K562 (cell line): ENCODE results near the gene TAF3. TPM values are rescaled to one million over a fixed set of nuclear protein-coding genes. Genes with fewer than 3 reads are reported as not detected.

Source experiments
- ATAC-seq: fragments of 200-7000 bp; cut with Tn5 transposase; 3 replicates; pipeline ENCODE4 v1.9.1; 2020; ENCODE audit warnings: moderate library complexity
- BruUV-seq: library from RNA; stranded (reverse); fragments of 400-500 nt; replicated peaks from 2 replicates; lab custom pipeline; 2021; lab: Mats Ljungman, UMichigan
- CTCF ChIA-PET: fragments of 300-600 bp; formaldehyde crosslinking; extraction: SDS; loops from one replicate; lab custom pipeline; 2021; ENCODE audit warnings: low intra/inter-chr PET ratio; lab: Yijun Ruan, JAX
- POLR2A ChIA-PET: fragments of 300-600, 350-650 bp; sonication (Branson Sonifier 250); formaldehyde crosslinking; extraction: SDS; loops from one replicate; lab custom pipeline; 2021; ENCODE audit warnings: antibody characterized with exemption, inconsistent platforms; lab: Yijun Ruan, JAX
- DNase-seq, 4 experiments: peaks; one replicate each; pipeline versions ENCODE4 v3.0.0 to v3.0.0-alpha.2; 2011 to 2018; ENCODE audit warnings: low spot score in 3 of 4, mixed read lengths in 3 of 4; ENCODE audit errors: extremely low read depth in 1 of 4
- FAIRE-seq: peaks from 2 replicates; lab custom pipeline; 2011; peaks lifted over from hg19 to GRCh38; lab: Jason Lieb, UNC
- H2AFZ ChIP-seq: 2 replicates; pipeline ENCODE4 v1.6.0; 2011; ENCODE audit warnings: low read depth, low read length, control low read depth, inconsistent platforms
- H3K27ac ChIP-seq: fragments of 200-600 bp; 3 replicates; pipeline ENCODE4 v1.8.0; 2011; ENCODE audit warnings: low read depth, mild to moderate bottlenecking, control low read depth, inconsistent platforms, low read length, moderate library complexity, mixed read lengths; ENCODE audit errors: extremely low read depth
- H3K27me3 ChIP-seq, 2 experiments: fragments of 300-600 bp in 1 of 2; 2 replicates in 1 of 2; 3 replicates in 1 of 2; pipeline versions ENCODE4 v1.6.0 to v1.8.0; 2011; ENCODE audit warnings: inconsistent platforms in 2 of 2, low read length in 2 of 2, mild to moderate bottlenecking in 1 of 2, mixed read lengths in 1 of 2, moderate library complexity in 1 of 2; ENCODE audit not compliant: control insufficient read depth in 2 of 2, insufficient read depth in 2 of 2
- H3K36me3 ChIP-seq: fragments of 300-600 bp; 3 replicates; pipeline ENCODE4 v1.8.0; 2011; ENCODE audit warnings: mild to moderate bottlenecking, low read length, inconsistent platforms; ENCODE audit not compliant: control insufficient read depth, insufficient read depth
- H3K4me1 ChIP-seq, 2 experiments: fragments of 200-600 bp in 1 of 2; replicated peaks in 1 of 2; 2 replicates in 1 of 2; 3 replicates in 1 of 2; pipeline versions ENCODE4 v1.5.1 to v1.8.0; 2011; ENCODE audit warnings: inconsistent platforms in 2 of 2, low read length in 2 of 2, mild to moderate bottlenecking in 1 of 2, mixed read lengths in 1 of 2, moderate library complexity in 1 of 2; ENCODE audit not compliant: control insufficient read depth in 2 of 2, insufficient read depth in 2 of 2
- H3K4me2 ChIP-seq: 2 replicates; pipeline ENCODE4 v1.6.1; 2011; ENCODE audit warnings: low read length, control low read depth, inconsistent platforms, mixed read lengths; ENCODE audit not compliant: insufficient read depth
- H3K4me3 ChIP-seq: fragments of 200-600 bp; sonication (generic), shearing (Covaris generic); 2 replicates; pipeline ENCODE4 v1.5.1; 2016; ENCODE audit warnings: control low read depth, inconsistent platforms
- H3K79me2 ChIP-seq: fragments of 200-600 bp; 3 replicates; pipeline ENCODE4 v1.8.0; 2011; ENCODE audit warnings: low read length, inconsistent platforms; ENCODE audit not compliant: control insufficient read depth, insufficient read depth
- H3K9ac ChIP-seq, 2 experiments: 2 replicates each; pipeline versions ENCODE4 v1.6.0 to v1.6.1; 2011; ENCODE audit warnings: low read depth in 2 of 2, low read length in 2 of 2, control low read depth in 1 of 2, inconsistent platforms in 1 of 2, mild to moderate bottlenecking in 1 of 2, mixed read lengths in 1 of 2; ENCODE audit not compliant: insufficient read depth in 1 of 2
- H3K9me1 ChIP-seq: one replicate; pipeline ENCODE4 v1.6.0; 2011; ENCODE audit warnings: inconsistent platforms, mild to moderate bottlenecking, low read length, moderate library complexity; ENCODE audit not compliant: control insufficient read depth, insufficient read depth
- H3K9me3 ChIP-seq: replicated peaks from 2 replicates; pipeline ENCODE4 v1.5.1; 2011; ENCODE audit warnings: low read depth, low read length, inconsistent platforms; ENCODE audit not compliant: control insufficient read depth, insufficient read depth
- H4K20me1 ChIP-seq: replicated peaks from 2 replicates; pipeline ENCODE4 v1.6.1; 2011; ENCODE audit warnings: low read length, inconsistent platforms, mixed read lengths; ENCODE audit not compliant: control insufficient read depth, insufficient read depth
- CBFA2T2 ChIP-seq: fragments of 450-650 bp; conservative IDR thresholded peaks from 2 replicates; pipeline ENCODE4 v1.6.1; 2017; ENCODE audit warnings: mild to moderate bottlenecking
- DPF2 ChIP-seq: fragments of 450-650 bp; IDR thresholded peaks from 2 replicates; pipeline ENCODE4 v1.6.1; 2016
- FOXK2 ChIP-seq, 2 experiments: fragments of 450-650 bp; IDR thresholded peaks in 1 of 2; conservative IDR thresholded peaks in 1 of 2; 2 replicates each; pipeline ENCODE4 v1.6.1; 2016; ENCODE audit warnings: low read depth in 2 of 2, mild to moderate bottlenecking in 1 of 2
- GATA2 ChIP-seq: sonication (generic); formaldehyde crosslinking; IDR thresholded peaks from 2 replicates; pipeline ENCODE4 v1.4.0; 2020; ENCODE audit warnings: mild to moderate bottlenecking, missing genetic modification reagents
- HNRNPK ChIP-seq: fragments of 200-400 bp; formaldehyde crosslinking; IDR thresholded peaks from one replicate; pipeline ENCODE4 v1.6.1; 2018; ENCODE audit warnings: mild to moderate bottlenecking, low read depth, low read length; ENCODE audit not compliant: poor library complexity, severe bottlenecking
- JUND ChIP-seq, 2 experiments: IDR thresholded peaks; 2 replicates in 1 of 2; 3 replicates in 1 of 2; pipeline ENCODE4 v1.6.1; 2011; ENCODE audit warnings: borderline replicate concordance in 2 of 2, low read depth in 2 of 2, low read length in 2 of 2, improper control_type of control experiment in 1 of 2, missing biosample characterization in 1 of 2, missing genetic modification characterization in 1 of 2, missing genetic modification reagents in 1 of 2
- KDM5B ChIP-seq: fragments of 200-600 bp; sonication (generic); IDR thresholded peaks from 2 replicates; pipeline ENCODE4 v1.6.1; 2012; ENCODE audit warnings: low read depth, mild to moderate bottlenecking, moderate library complexity, low read length, control low read depth, inconsistent platforms; ENCODE audit not compliant: insufficient replicate concordance
- NFRKB ChIP-seq: fragments of 450-650 bp; IDR thresholded peaks from 2 replicates; pipeline ENCODE4 v1.6.1; 2016; ENCODE audit warnings: low read depth
- NRF1 ChIP-seq, 2 experiments: fragments of 450-650 bp; IDR thresholded peaks in 1 of 2; conservative IDR thresholded peaks in 1 of 2; 2 replicates each; pipeline ENCODE4 v1.6.1; 2014; ENCODE audit warnings: mild to moderate bottlenecking in 2 of 2
- PHF8 ChIP-seq: fragments of 200-600 bp; sonication (generic); IDR thresholded peaks from 2 replicates; pipeline ENCODE4 v1.6.1; 2012; ENCODE audit warnings: mixed run types, mild to moderate bottlenecking, inconsistent platforms, low read length, moderate library complexity, borderline replicate concordance
- RUNX1 ChIP-seq: sonication (generic); IDR thresholded peaks from 2 replicates; pipeline ENCODE4 v1.6.1; 2016; ENCODE audit warnings: antibody characterized with exemption, low read depth
- SMAD4 ChIP-seq: fragments of 250-450 bp; sonication (Bioruptor Pico); conservative IDR thresholded peaks from 2 replicates; pipeline ENCODE4 v1.8.0; 2021; ENCODE audit warnings: inconsistent platforms, mild to moderate bottlenecking, moderate library complexity
- TCF3 ChIP-seq: sonication (generic); formaldehyde crosslinking; IDR thresholded peaks from 2 replicates; pipeline ENCODE4 v1.4.0; 2020; ENCODE audit warnings: mild to moderate bottlenecking, missing genetic modification reagents
- TGIF2 ChIP-seq: sonication (generic); formaldehyde crosslinking; IDR thresholded peaks from 2 replicates; pipeline ENCODE4 v1.8.1; 2022; ENCODE audit warnings: mild to moderate bottlenecking, missing genetic modification reagents, moderate library complexity
- YY1 ChIP-seq, 3 experiments: IDR thresholded peaks; 2 replicates each; pipeline ENCODE4 v1.6.1; 2011; ENCODE audit warnings: low read length in 2 of 3, mild to moderate bottlenecking in 2 of 3, moderate library complexity in 2 of 3, borderline replicate concordance in 1 of 3, control low read depth in 1 of 3, low read depth in 1 of 3; ENCODE audit not compliant: insufficient read depth in 3 of 3, insufficient replicate concordance in 2 of 3, control insufficient read depth in 1 of 3, insufficient read length in 1 of 3; ENCODE audit errors: extremely low read depth in 1 of 3
- ZC3H4 ChIP-seq: sonication (generic); formaldehyde crosslinking; IDR thresholded peaks from 2 replicates; pipeline ENCODE4 v1.9.0; 2021; ENCODE audit warnings: missing genetic modification reagents, borderline replicate concordance
- ZNF311 ChIP-seq: fragments of 250-450 bp; sonication (Bioruptor Pico); IDR thresholded peaks from 2 replicates; pipeline ENCODE4 v1.4.0; 2020; ENCODE audit warnings: mild to moderate bottlenecking, moderate library complexity
- WGBS: fragments of 100-300 bp; shearing (Covaris generic); methylation state at CpG from one replicate; pipeline ENCODE4 v1.1.6; 2016; ENCODE audit warnings: low coverage, mixed read lengths; ENCODE audit not compliant: insufficient coverage; ENCODE audit errors: missing lambda C conversion rate; 5-methylcytosine and 5-hydroxymethylcytosine counted together
- in situ Hi-C: fragments of 300-500 bp; cut with MboI; formaldehyde crosslinking; loops from 4 replicates; pipeline ENCODE4 v1.15.0; 2018; ENCODE audit warnings: inconsistent platforms, mixed read lengths
- intact Hi-C: fragments of 100-400 bp; cut with micrococcal nuclease; formaldehyde crosslinking; loops from 2 replicates; pipeline ENCODE4 v1.14.2; 2022
- polyA plus RNA-seq, 8 experiments: library from polyadenylated mRNA; depleted of rRNA in 4 of 8; stranded (reverse) in 5 of 8; unstranded in 3 of 8; fragments of >200 nt; fragmentation: Nextera tagmentation in 2 of 8; fragmentation: Illumina TruSeq in 1 of 8; extraction: Ambion mirVana in 2 of 8; extraction: Trizol in 1 of 8; gene quantifications; 2 replicates each; pipeline versions ENCODE4 v1.2.1 to v1.2.3, GENCODE V29; 2011 to 2014; ENCODE audit warnings: inconsistent platforms in 1 of 8, missing spikeins in 1 of 8
- total RNA-seq, 7 experiments: library from RNA; depleted of rRNA in 6 of 7; stranded (reverse); fragments of >200 nt in 6 of 7; fragmentation: Illumina TruSeq in 2 of 7; extraction: Trizol in 2 of 7; gene quantifications; 2 replicates each; pipeline versions ENCODE4 v1.2.1 to v1.2.3, GENCODE V29; 2011 to 2021; ENCODE audit warnings: low replicate concordance in 1 of 7
- TF ChIP-seq, protein P1 (sequence below): sonication (generic); formaldehyde crosslinking; IDR thresholded peaks from 2 replicates; pipeline ENCODE4 v1.8.1; 2023; ENCODE audit warnings: mild to moderate bottlenecking, missing genetic modification reagents

TAF3 gene
- total and polyA plus RNA-seq, 9 of the 15 experiments (the other 6 are each of a cell fraction or from before 2014, with no cell fraction given) = 1.5 to 9.9 (median 4.1) TPM

DNA sequence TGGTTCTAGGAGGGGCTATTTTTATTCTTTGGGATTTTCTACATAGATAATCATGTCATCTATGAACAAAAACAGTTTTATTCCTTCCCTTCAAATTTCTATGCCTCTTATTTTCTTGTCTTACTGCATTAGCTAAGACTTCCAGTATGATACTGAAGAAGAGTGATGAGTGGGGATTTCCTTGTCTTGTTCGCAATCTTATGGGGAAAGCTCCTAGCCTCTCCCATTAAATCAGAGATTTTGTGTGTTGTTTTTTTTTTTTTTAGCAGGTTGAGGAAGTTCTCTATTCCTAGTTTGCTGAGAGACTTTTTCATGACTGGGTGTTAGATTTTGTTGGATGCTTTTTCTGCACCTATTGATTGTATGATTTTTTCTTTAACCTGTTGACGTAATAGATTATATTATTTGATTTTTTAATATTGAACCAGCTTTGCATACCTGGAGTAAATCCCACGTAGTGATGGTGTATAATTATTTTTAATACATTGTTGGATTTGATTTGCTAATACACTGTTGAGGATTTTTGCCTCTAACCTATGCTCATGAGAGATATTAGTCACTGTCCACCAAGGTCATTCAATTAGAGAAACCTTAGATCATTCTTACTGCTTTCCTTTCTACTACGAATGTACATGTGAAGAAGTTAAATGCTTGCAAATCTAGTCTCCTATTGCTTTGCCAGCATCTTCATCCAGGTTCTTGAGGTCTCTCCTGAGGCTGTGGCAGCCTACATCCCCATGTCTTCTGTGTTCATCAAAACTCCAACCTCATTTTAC is 23.9 kb upstream of the TAF3 start (continued):
- TF ChIP-seq YY1 (IDR thresholded peaks at IDR 0.05; ENCODE audit: borderline replicate concordance in 1 of 3, control insufficient read depth in 1 of 3, extremely low read depth in 1 of 3, insufficient read depth in 3 of 3, insufficient read length in 1 of 3, insufficient replicate concordance in 2 of 3, low read depth in 1 of 3, low read length in 2 of 3) (no peak), KDM5B (no peak), RUNX1 (no peak), NFRKB (no peak), ZNF311 (CRISPR knock-in tag) (no peak)

DNA sequence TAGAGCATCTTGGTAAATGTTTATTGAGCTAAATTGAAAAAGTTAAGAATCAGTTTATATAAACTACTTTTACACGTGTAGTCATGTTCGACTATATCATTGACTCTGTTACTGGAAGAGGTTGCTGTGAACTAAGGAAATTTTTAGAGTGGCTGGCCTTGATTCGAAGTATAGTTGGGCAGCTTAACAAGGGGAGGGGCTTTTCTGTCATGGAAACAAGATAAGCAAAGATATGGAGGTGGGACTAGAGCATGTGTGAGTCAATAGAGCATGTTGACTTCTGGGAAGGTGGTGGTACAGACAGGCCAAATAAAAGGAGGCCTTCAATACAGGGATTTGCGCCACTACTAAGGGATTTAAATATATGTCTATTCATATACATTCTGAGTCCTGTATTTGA is 22.7 kb upstream of the TAF3 start:
- in situ Hi-C loops (no loop called here), intact Hi-C loops (no loop called here)
- no peak overlapping the region for H3K9ac ChIP-seq
- no TSS peak for BruUV-seq
- H3K79me2 ChIP-seq = peaks cover 70% of the 10 kb centered on the region
- ATAC-seq = peak; percentile 95
- no peaks in the 10 kb centered on the region for H3K27me3 ChIP-seq
- 0 out of 3 replicates have a peak overlapping the region, but pooled peaks have one; percentile 0 for H3K27ac ChIP-seq
- H3K36me3 ChIP-seq = peaks cover 83% of the 10 kb centered on the region
- H3K4me1 ChIP-seq = peaks cover 0 to 21% of the 10 kb centered on the region in 2 experiments; a peak in 2 of 5 replicates
- no peaks in the 10 kb centered on the region for H3K9me3 ChIP-seq
- POLR2A ChIA-PET = interaction anchor here (1.0 kb wide), 1 partner anchor 18 kb away, joined by 5 read pairs; no protein-coding TSS in a partner anchor
- peaks cover 15% of the 10 kb centered on the region for H4K20me1 ChIP-seq
- no peaks in the 10 kb centered on the region for H3K9me1 ChIP-seq
- H3K4me2 ChIP-seq = no peak overlapping the region
- peak; percentile 41 to 73 (median 58) for DNase-seq
- 36% methylated on average over 4 of the region's 4 CpGs for WGBS
- FAIRE-seq = peak; percentile 79
- CTCF ChIA-PET = no interaction called here
- no peak overlapping the region for H3K4me3 ChIP-seq
- no peak overlapping the region for H2AFZ ChIP-seq
- no peak for TF ChIP-seq PHF8
- TF ChIP-seq FOXK2 (conservative IDR thresholded peaks at IDR 0.05 in 1 of 2, IDR thresholded peaks at IDR 0.05 in 1 of 2; ENCODE audit: low read depth in 2 of 2) = peak; percentile 91 to 93
- 0 out of 2 replicates have a peak, but pooled peaks have one; percentile 22 for TF ChIP-seq GATA2 (CRISPR knock-in tag)
- peak; percentile 32; the same call in 1 of the 2 replicates for TF ChIP-seq JUND (IDR thresholded peaks at IDR 0.05; ENCODE audit: borderline replicate concordance, low read depth, low read length)
- no peak; the same call in 2 of the 3 replicates for TF ChIP-seq JUND (tag; IDR thresholded peaks at IDR 0.05; ENCODE audit: borderline replicate concordance, low read depth, low read length)
- TF ChIP-seq, protein P1, sequence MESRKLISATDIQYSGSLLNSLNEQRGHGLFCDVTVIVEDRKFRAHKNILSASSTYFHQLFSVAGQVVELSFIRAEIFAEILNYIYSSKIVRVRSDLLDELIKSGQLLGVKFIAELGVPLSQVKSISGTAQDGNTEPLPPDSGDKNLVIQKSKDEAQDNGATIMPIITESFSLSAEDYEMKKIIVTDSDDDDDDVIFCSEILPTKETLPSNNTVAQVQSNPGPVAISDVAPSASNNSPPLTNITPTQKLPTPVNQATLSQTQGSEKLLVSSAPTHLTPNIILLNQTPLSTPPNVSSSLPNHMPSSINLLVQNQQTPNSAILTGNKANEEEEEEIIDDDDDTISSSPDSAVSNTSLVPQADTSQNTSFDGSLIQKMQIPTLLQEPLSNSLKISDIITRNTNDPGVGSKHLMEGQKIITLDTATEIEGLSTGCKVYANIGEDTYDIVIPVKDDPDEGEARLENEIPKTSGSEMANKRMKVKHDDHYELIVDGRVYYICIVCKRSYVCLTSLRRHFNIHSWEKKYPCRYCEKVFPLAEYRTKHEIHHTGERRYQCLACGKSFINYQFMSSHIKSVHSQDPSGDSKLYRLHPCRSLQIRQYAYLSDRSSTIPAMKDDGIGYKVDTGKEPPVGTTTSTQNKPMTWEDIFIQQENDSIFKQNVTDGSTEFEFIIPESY (CRISPR knock-in tag) = no peak
- no peak for TF ChIP-seq HNRNPK
- TF ChIP-seq SMAD4 (CRISPR knock-in tag) = no peak
- TF ChIP-seq TCF3 (CRISPR knock-in tag) = no peak
- TF ChIP-seq DPF2 = peak; percentile 25; the same call in 1 of the 2 replicates
- no peak for TF ChIP-seq ZC3H4
- TF ChIP-seq CBFA2T2 = no peak
- peak; percentile 60 to 63 for TF ChIP-seq NRF1 (conservative IDR thresholded peaks at IDR 0.05 in 1 of 2, IDR thresholded peaks at IDR 0.05 in 1 of 2)
- no peak for TF ChIP-seq TGIF2 (CRISPR knock-in tag)
